GM18951 (cell line): Measurements from ENCODE around the gene COX4I2.

ENCODE experiments used
- POLR2A ChIP-seq: IDR thresholded peaks from 4 replicates; pipeline ENCODE4 v1.6.1; 2011; ENCODE audit warnings: mild to moderate bottlenecking; ENCODE audit not compliant: insufficient read length, insufficient read depth; ENCODE audit errors: extremely low read depth
- in situ Hi-C: fragments of 300-500 bp; cut with MboI; formaldehyde crosslinking; loops from one replicate; pipeline ENCODE4 v1.12.0; 2022; ENCODE audit warnings: low sequenced_read_pairs, mixed read lengths, inconsistent platforms; ENCODE audit not compliant: unreplicated experiment

COX4I2 gene

DNA sequence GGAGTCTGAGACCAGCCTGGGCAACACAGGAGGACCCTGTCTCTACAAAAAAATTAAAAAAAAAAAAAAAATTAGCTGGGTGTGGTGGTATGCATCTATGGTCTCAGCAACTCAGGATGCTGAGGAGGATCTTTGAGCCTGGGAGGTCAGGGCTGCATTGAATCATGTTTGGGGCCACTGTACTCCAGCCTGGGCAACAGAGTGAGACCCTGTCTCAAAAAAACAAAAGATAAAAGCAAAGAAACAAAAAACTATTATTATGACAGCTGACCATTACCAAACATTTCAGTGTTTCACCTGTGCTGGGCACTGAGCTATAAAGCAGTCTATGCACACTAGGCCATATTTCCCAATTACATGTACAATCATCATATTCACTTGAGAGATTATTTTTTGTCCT is 35.7 kb downstream of the COX4I2 start:
- in situ Hi-C loops: no loop called here
- TF ChIP-seq POLR2A: no peak

DNA sequence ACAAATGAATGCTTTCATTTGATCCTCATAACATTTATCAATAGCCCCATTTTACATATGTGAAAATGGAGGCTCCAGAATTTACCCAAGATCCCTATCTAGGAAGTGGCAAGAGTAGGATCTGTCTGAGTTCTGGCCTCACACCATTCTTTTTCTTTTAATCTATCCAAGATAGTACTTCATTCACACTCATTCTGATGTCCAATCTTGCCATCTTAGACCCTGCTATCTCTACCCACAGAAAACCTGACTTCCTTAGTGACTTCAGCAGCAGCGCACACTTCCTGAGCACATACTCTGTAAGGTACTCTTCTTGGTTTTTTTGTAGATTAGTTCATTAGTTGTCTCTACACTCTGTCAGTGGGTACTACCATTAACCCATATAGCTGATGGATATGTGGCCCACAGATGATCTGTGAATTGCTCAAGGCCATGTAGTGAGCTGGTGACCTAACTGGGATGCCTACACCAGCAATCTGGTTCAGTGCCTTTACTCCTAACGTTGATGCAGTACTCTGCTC is 36.3 kb downstream of the COX4I2 start:
- in situ Hi-C loops: no loop called here
- no peak for TF ChIP-seq POLR2A

DNA sequence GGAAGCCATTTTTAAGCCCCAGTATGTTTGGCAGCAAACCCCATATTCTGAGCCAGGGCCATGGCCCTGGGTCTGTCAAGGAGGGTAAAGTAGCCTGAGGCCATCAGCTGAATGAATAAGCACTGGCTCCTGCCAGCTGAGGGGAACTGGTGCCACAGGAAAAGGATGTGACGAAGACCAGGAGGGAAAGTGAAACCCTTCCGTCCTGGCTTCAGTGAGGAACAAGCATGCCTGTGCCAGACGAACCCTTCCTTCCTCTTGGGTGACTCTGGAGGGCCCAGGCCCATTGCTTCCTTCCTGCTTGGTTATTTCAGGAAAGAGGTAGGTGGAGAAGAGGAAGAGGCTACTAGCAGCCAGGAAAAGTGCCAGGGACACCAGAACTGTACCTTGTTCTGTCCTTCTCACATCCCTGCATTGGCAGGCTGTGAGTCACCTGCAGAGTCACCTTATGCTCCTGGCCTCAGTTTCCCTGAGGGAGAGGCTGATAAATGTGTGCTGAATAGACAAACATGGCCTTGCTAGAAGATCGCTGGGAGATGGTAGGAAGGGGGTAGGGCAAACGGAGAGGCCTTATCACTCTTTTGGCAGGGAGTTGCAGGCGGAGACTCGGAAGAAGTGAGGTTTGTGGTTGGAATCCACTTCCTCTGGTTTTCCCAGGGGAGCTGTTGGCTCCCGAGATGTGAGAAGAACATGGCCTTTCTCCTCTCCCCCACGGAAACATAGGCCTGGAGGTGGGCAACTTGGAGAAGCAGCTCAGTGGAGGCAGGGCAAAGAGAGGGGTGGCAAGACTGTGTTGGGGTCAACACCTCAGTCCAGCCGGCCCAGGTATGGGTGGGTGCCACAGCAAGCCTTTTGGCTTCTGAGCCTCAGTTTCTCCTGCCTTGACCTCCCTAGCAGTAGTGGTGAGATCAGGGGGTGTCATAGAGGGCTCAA is 37.4 kb downstream of the COX4I2 start:
- in situ Hi-C loops: no loop called here
- peak; percentile 54 for TF ChIP-seq POLR2A

DNA sequence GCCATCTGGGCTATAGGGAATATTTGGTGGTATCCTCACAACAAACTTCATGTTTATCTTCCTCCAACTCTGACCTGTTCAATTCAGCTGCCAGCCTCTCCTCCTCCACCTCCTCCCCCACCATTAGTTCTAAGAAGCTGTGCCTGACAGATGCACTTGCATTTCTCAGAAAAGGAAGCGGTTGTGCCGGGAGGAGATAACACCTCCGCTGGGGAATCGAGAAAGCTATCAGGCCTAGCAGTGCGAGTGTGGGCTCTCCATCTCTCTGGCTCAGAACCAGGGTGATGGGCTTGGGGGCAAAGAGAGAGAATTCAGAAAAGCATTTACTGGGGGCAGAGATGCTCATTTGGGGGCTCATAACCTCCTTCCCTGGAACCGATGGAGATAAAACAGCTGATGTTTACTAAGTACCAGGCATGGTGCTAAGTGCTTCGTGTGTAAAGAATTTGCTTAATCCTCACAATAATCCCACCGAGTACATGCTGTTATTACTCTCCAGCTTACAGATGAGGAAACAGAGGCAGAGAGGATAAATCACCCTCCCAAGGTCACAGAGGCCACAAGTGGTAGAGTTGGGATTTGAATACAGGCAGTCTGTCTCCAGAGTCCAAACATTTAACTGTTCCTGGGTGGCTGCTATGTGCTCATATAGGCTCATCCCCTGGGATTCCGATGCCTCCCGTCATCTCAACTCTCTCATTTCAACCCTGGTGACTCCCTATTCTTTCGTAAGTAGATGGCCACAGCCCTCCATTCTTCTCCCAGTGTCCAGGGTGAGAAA is 38.3 kb downstream of the COX4I2 start:
- no peak for TF ChIP-seq POLR2A
- in situ Hi-C loops: no loop called here

DNA sequence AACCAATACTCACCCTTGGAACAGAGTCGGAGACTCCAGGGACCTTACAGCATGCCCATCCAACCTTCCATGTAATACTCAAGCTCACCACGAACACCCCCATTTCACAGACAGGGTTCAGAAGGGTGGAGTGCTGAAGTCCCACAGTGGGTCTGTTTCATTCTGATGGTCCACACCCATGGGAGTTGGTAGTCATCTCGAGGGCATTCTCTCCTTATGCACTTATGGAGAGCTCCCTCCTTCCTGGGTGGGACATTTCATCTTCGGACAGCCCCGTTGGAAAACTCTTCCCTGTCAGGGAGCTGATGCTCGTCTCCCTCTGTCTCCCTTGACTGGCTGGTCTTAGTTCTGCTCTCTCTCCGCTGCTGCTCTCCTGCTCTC is 38.9 kb downstream of the COX4I2 start:
- TF ChIP-seq POLR2A: no peak
- in situ Hi-C loops: no loop called here

DNA sequence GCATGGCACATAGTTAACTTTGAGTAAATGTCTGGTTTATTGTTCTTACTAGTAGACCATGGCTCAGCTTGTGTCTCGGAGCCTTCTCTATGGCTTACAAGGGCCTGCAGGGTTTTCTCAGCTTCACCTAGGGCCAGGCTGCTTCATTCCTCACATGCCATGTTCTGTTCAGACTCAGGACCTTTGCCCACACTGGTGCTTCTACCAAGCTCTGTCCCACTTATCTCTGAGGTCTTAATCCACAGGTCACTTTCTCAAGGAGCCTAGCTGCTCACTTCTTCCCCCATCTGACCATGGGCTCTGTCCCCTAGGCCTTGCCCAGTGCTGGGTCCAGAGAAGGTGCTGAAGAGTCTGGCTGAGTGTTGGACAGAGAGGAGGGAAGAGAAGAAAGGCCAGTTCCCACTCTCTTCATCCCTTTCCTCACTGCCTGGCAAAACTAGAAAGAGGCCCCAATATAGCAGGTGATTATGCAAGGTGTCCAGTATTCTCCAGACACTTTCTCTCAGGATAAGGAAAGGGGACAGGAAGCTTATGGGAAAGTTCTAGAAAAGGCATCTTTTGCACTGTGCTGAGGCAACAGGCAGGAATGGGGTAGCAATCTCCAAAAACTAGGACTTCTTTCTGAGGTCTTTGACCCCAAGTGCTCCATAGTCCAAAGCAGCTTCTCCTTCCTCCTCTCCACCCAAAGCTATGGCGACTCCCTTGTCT is 40.0 kb downstream of the COX4I2 start:
- no peak for TF ChIP-seq POLR2A
- in situ Hi-C loops: no loop called here

DNA sequence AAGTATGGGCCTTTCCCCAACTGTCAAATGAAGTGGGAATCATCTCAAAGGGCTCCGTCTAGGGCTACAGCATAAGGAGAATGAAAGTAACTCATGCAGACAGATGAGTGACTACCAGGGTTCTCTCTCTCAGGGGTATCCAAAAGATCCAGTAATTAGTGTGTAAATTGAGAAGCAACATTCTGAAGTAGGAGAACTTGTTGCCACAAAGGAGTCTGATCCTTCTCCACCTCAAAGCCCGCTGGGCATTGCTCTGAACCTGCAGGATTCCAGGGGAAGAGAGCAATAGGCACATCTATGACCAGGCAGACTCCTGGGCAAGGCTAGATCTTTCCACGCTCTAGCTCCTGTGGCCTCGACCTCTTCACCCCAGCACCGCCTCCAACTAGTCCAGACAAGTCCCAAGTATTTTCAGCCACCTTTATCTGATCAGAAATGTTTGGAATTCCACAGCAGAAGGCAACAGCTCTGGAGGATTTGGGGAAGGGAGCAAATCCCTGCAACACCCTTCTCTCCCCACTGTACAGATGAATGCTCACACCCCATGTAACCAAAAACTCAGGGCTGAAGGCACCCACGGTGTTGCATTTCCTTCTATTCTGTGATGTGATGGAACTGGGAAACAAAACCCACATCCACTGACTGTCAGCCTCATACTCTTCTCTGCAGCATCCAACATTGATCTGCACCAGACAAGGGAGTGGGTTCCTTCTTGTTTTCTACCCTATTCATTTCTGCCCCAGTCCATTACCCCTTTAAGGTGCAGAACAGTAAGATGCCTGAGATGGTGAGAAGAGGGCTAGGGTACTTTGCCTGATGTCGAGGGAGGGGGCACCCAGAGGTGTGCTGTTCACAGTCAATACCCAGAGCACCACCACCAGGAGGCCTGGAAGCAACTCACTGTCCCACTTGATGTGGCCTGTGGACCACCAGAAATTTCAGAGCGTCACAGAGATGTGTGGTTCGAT is 41.0 kb downstream of the COX4I2 start:
- in situ Hi-C loops: no loop called here
- TF ChIP-seq POLR2A: no peak

DNA sequence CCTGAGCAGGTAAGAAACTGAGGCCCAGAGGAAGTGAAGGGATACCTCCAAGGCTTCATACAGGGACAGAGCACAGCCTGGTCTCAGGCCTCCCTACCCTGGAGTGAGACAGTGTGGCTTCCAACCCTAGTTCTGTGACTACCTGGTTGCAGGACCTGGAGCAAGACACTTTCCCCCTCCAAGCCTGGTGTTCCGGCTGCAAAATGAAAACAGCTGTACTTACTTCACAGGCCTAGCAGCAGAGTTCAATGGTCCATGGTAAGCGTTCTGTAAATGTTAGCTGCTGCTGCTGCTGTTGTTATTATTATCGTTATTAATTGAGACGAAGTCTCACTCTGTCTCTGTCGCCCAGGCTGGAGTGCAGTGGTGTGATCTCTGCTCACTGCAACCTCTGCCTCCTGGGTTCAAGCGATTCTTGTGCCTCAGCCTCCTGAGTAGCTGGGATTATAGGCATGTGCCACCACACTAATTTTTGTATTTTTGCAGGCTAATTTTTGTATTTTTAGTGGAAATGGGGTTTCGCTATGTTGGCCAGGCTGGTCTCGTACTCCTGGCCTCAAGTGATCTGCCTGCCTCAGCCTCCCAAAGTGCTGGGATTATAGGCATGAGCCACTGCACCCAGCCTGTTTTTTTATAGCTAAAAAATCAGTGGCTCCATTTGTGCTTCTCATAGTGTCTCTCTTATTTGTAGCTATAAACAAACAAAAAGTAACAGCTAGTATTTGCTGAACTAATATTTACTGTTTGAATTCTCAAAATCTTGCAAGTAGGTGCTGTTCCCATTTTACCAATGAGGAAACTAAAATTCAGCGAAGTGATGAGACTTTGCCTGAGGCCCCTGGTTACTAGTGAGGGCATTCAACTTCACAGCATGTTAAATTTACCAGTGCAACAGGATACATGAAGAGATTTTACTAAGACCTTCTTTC is 41.9 kb downstream of the COX4I2 start:
- TF ChIP-seq POLR2A: no peak
- in situ Hi-C loops: no loop called here

DNA sequence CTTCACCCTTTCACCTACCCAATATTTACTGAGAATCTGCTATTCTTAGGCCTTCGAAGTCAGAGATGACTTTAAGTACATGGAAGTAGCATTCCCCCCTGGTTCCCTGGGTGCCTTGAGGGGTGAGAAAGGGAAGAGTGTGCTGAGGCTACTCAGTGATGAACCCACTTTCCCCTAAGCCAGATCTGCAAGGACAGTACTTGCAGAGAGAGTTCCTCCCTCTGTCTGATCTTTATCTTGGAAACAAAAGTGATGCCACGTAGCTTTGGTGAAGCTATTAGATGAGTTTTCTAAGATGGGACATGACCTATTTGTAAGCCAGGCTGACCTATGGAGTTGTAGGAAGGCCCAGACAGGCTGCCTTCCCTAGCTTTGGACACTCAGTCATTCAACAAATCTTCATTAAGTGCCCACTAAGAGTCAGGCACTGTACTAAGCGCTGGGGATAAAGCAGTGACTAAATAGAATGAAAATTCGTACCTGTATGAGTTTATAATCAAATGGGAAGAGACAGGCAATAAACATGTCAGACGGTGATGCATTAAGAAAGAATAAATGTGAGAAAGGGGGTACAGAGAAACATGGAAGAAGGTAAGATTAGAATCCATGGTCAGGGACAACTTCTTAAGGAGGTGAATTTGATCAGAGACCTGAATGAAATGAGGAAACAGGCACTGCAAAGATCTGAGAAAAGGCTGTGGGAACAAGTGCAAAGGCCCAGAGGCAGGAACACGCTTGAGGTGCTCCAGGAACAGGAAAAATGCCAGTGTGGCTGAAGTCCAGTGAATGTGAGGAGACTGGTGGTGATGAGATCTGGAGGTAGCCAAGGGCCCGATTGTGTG is 42.8 kb downstream of the COX4I2 start:
- in situ Hi-C loops: no loop called here
- TF ChIP-seq POLR2A: no peak

DNA sequence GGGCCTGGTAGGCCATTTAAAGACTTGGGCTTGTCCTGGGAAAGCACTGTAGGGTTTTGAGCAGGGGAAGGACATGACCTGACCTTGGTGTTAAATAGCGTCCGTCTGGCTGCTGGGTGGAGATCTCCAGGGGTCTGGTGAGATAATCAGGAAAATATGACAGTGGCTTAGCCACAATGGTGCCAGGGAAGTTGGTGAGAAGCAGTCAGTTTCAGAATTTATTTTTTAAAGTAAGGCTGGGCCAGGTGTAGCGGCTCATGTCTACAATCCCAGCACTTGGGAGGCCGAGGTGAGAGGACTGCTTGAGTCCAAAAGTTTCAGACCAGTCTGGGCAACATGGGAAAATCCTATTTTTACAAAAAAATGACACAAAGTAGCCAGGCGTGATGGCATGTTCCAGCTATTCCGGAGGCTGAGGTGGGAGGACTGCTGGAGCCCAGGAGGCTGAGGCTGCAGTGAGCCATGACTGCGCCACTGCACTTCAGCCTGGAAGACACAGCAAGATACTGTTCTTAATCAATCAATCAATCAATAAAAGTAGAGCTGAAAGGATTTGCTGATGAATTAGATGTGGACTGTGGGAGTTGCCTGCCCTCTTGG is 43.5 kb downstream of the COX4I2 start:
- in situ Hi-C loops: no loop called here
- no peak for TF ChIP-seq POLR2A
